Hematopoietic multipotent progenitor cell treated with erythropoietin and hydrocortisone succinate and interleukin-3 and kit ligand, for 15 days (in vitro differentiated cells): ENCODE data around the gene LIPM.
A peak's percentile ranks its signal among the peaks of the same experiment; 100 is the strongest.
"Not testable (repeated sequence)": the region's sequence is repeated elsewhere in the genome, so short reads cannot be mapped to it uniquely, and the experiment has no call there.

Experiments
- DNase-seq: peaks from one replicate; pipeline ENCODE4 v3.0.0-alpha.2; 2015; ENCODE audit warnings: low spot score

Gene LIPM

GRCh38 chr10:88803641-88804040 is 1.1 kb downstream of the LIPM start:
- DNase-seq = no peak

- no peak for DNase-seq
Observed at GRCh38 chr10:88804083-88804812, 1.7 kb downstream of the LIPM start.

- no peak for DNase-seq
Observed at GRCh38 chr10:88805361-88805760, 2.8 kb downstream of the LIPM start.

- DNase-seq = no peak
Observed at GRCh38 chr10:88805924-88806323, 3.4 kb downstream of the LIPM start.

- no peak for DNase-seq
Observed at GRCh38 chr10:88809621-88810020, 7.1 kb downstream of the LIPM start.

GRCh38 chr10:88810196-88810961 is 7.8 kb downstream of the LIPM start:
- peak; percentile 4 for DNase-seq

- no peak for DNase-seq
Observed at GRCh38 chr10:88813200-88813599, 10.7 kb downstream of the LIPM start.

GRCh38 chr10:88819290-88819689 is 16.8 kb downstream of the LIPM start:
- DNase-seq = no peak

GRCh38 chr10:88820748-88821401 is 18.3 kb downstream of the LIPM start:
- DNase-seq = no peak

GRCh38 chr10:88826388-88826787 is 23.9 kb downstream of the LIPM start:
- no peak for DNase-seq

GRCh38 chr10:88827671-88828070 is 25.1 kb downstream of the LIPM start:
- no peak for DNase-seq

GRCh38 chr10:88828310-88828709 is 25.8 kb downstream of the LIPM start:
- no peak for DNase-seq

GRCh38 chr10:88830643-88831268 is 28.2 kb downstream of the LIPM start:
- no peak for DNase-seq

- no peak for DNase-seq
Observed at GRCh38 chr10:88831709-88832108, 29.2 kb downstream of the LIPM start.

GRCh38 chr10:88832376-88832775 is 29.8 kb downstream of the LIPM start:
- no peak for DNase-seq

GRCh38 chr10:88833156-88833555 is 30.6 kb downstream of the LIPM start:
- DNase-seq = no peak

- DNase-seq = no peak
Observed at GRCh38 chr10:88833723-88834122, 31.2 kb downstream of the LIPM start.

- peak; percentile 70 for DNase-seq
Observed at GRCh38 chr10:88835096-88835909, 32.8 kb downstream of the LIPM start.

GRCh38 chr10:88835910-88836221 is 33.3 kb downstream of the LIPM start:
- no peak for DNase-seq

- not testable (repeated sequence) for DNase-seq
Observed at GRCh38 chr10:88837632-88838031, 35.1 kb downstream of the LIPM start.

- DNase-seq = no peak
Observed at GRCh38 chr10:88838766-88839350, 36.3 kb downstream of the LIPM start.
